ENCODE measurements around the gene RAPGEF6.

Gene RAPGEF6

GRCh38 chr5:131513780-131514179 lies 121.2 kb downstream of the RAPGEF6 start:
- Histone ChIP-seq H3K27ac (ENCODE audit: low read depth, low read length) (no peak overlapping the region), H3K9me3 (ENCODE audit: control insufficient read depth, insufficient read depth, low read length) (no peaks in the 10 kb centered on the region), H3K27me3 (ENCODE audit: control insufficient read depth, low read length) (no peaks in the 10 kb centered on the region), H3K79me2 (ENCODE audit: control insufficient read depth, low read length) (no peaks in the 10 kb centered on the region), H3K4me2 (ENCODE audit: low read length) (no peak overlapping the region), H3K9me2 (replicated peaks; ENCODE audit: control insufficient read depth, low read length) (no peaks in the 10 kb centered on the region), H3F3A (ENCODE audit: control insufficient read depth, insufficient read depth) (no peaks in the 10 kb centered on the region), H3K4me3 (ENCODE audit: low read length) (no peak overlapping the region), H4K20me1 (ENCODE audit: control insufficient read depth, insufficient read depth, low read depth, low read length) (no peaks in the 10 kb centered on the region), H3K36me3 (ENCODE audit: control insufficient read depth, low read length) (peaks cover 64% of the 10 kb centered on the region), H3K4me1 (ENCODE audit: control insufficient read depth, low read length) (peaks cover 26% of the 10 kb centered on the region)
- no peak for TF ChIP-seq EZH2phosphoT487 (IDR thresholded peaks at IDR 0.05; ENCODE audit: borderline replicate concordance, low read length)
- TF ChIP-seq, protein P1, sequence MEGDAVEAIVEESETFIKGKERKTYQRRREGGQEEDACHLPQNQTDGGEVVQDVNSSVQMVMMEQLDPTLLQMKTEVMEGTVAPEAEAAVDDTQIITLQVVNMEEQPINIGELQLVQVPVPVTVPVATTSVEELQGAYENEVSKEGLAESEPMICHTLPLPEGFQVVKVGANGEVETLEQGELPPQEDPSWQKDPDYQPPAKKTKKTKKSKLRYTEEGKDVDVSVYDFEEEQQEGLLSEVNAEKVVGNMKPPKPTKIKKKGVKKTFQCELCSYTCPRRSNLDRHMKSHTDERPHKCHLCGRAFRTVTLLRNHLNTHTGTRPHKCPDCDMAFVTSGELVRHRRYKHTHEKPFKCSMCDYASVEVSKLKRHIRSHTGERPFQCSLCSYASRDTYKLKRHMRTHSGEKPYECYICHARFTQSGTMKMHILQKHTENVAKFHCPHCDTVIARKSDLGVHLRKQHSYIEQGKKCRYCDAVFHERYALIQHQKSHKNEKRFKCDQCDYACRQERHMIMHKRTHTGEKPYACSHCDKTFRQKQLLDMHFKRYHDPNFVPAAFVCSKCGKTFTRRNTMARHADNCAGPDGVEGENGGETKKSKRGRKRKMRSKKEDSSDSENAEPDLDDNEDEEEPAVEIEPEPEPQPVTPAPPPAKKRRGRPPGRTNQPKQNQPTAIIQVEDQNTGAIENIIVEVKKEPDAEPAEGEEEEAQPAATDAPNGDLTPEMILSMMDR (IDR thresholded peaks at IDR 0.05; ENCODE audit: low read depth, low read length, poor library complexity, severe bottlenecking) = no peak

- no peaks in the 10 kb centered on the region for H3K79me2 ChIP-seq (ENCODE audit: control insufficient read depth, low read length)
- TF ChIP-seq, protein P1 (IDR thresholded peaks at IDR 0.05; ENCODE audit: low read depth, low read length, poor library complexity, severe bottlenecking) = no peak
- no peak for TF ChIP-seq EZH2phosphoT487 (IDR thresholded peaks at IDR 0.05; ENCODE audit: borderline replicate concordance, low read length)
Measured at GRCh38 chr5:131511934-131512333, 123.1 kb downstream of the RAPGEF6 start.

DNA sequence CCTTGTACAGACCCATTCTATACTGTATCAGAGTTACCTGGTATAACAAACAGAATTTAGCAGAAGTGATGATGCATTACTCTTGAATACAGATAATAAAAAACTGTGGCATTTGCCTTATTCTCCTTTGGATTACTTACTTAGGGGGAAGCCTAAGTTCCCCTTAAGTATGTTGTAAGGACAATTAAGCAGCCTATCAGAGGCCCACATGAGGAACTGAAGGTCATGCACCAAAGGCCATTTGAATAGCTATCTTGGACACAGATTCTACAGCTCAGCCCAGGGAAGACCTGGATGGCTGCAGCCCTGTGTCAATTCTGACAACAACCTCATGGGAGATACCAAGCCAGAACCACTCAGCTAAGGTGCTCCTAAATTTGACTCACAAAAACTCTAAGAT lies 125.2 kb downstream of the RAPGEF6 start:
- H3K27ac ChIP-seq (ENCODE audit: low read depth, low read length) = no peak overlapping the region
- no peaks in the 10 kb centered on the region for H4K20me1 ChIP-seq (ENCODE audit: control insufficient read depth, insufficient read depth, low read depth, low read length)
- peaks cover 59% of the 10 kb centered on the region for H3K36me3 ChIP-seq (ENCODE audit: control insufficient read depth, low read length)
- no peak overlapping the region for H3K4me3 ChIP-seq (ENCODE audit: low read length)
- H3K4me2 ChIP-seq (ENCODE audit: low read length) = no peak overlapping the region
- TF ChIP-seq, protein P1 (IDR thresholded peaks at IDR 0.05; ENCODE audit: low read depth, low read length, poor library complexity, severe bottlenecking) = no peak
- no peak for TF ChIP-seq EZH2phosphoT487 (IDR thresholded peaks at IDR 0.05; ENCODE audit: borderline replicate concordance, low read length)
- H3K9me3 ChIP-seq (ENCODE audit: control insufficient read depth, insufficient read depth, low read length) = no peaks in the 10 kb centered on the region
- H3K9me2 ChIP-seq (replicated peaks; ENCODE audit: control insufficient read depth, low read length) = no peaks in the 10 kb centered on the region
- peaks cover 26% of the 10 kb centered on the region for H3K4me1 ChIP-seq (ENCODE audit: control insufficient read depth, low read length)
- no peaks in the 10 kb centered on the region for H3K79me2 ChIP-seq (ENCODE audit: control insufficient read depth, low read length)
- H3K27me3 ChIP-seq (ENCODE audit: control insufficient read depth, low read length) = no peaks in the 10 kb centered on the region
- no peaks in the 10 kb centered on the region for H3F3A ChIP-seq (ENCODE audit: control insufficient read depth, insufficient read depth)

More at GRCh38 chr5:131511934-131512333, 123.1 kb downstream of the RAPGEF6 start:
- no peaks in the 10 kb centered on the region for H3K9me3 ChIP-seq (ENCODE audit: control insufficient read depth, insufficient read depth, low read length)
- peaks cover 26% of the 10 kb centered on the region for H3K4me1 ChIP-seq (ENCODE audit: control insufficient read depth, low read length)
- no peaks in the 10 kb centered on the region for H3F3A ChIP-seq (ENCODE audit: control insufficient read depth, insufficient read depth)
- H3K9me2 ChIP-seq (replicated peaks; ENCODE audit: control insufficient read depth, low read length) = no peaks in the 10 kb centered on the region
- no peaks in the 10 kb centered on the region for H4K20me1 ChIP-seq (ENCODE audit: control insufficient read depth, insufficient read depth, low read depth, low read length)
- H3K27me3 ChIP-seq (ENCODE audit: control insufficient read depth, low read length) = no peaks in the 10 kb centered on the region
- H3K27ac ChIP-seq (ENCODE audit: low read depth, low read length) = no peak overlapping the region
- no peak overlapping the region for H3K4me3 ChIP-seq (ENCODE audit: low read length)
- no peak overlapping the region for H3K4me2 ChIP-seq (ENCODE audit: low read length)
- peaks cover 67% of the 10 kb centered on the region for H3K36me3 ChIP-seq (ENCODE audit: control insufficient read depth, low read length)
